IPS DF 6.9 (cell line): Measurements from ENCODE around the gene SHISA4.
"Not testable (repeated sequence)": the region's sequence is repeated elsewhere in the genome, so short reads cannot be mapped to it uniquely, and the experiment has no call there.

Experiments
- DNase-seq: peaks from one replicate; pipeline ENCODE4 v3.0.0-alpha.2; 2013; ENCODE audit warnings: low read depth, low spot score
- H3K27ac ChIP-seq: one replicate; pipeline ENCODE4 v1.5.1; 2013; ENCODE audit warnings: low read length, control low read depth
- H3K27me3 ChIP-seq: 2 replicates; pipeline ENCODE4 v1.6.1; 2013; ENCODE audit warnings: mild to moderate bottlenecking, low read length; ENCODE audit not compliant: control insufficient read depth, insufficient read depth
- H3K36me3 ChIP-seq: 2 replicates; pipeline ENCODE4 v1.6.1; 2013; ENCODE audit warnings: low read length; ENCODE audit not compliant: control insufficient read depth, insufficient read depth
- H3K4me1 ChIP-seq: 2 replicates; pipeline ENCODE4 v1.6.1; 2013; ENCODE audit warnings: low read length; ENCODE audit not compliant: control insufficient read depth, insufficient read depth
- H3K4me3 ChIP-seq: 2 replicates; pipeline ENCODE4 v1.5.1; 2013; ENCODE audit warnings: mild to moderate bottlenecking, low read length
- H3K9me3 ChIP-seq: 2 replicates; pipeline ENCODE4 v1.6.1; 2013; ENCODE audit warnings: low read length, inconsistent platforms; ENCODE audit not compliant: control insufficient read depth, insufficient read depth
- WGBS: extraction: QIAGEN DNeasy Blood & Tissue Kit; methylation state at CpG from one replicate; pipeline ENCODE4 v1.1.7; 2013; ENCODE audit warnings: mixed read lengths, missing lambda C conversion rate; ENCODE audit not compliant: insufficient read length, insufficient coverage; 5-methylcytosine and 5-hydroxymethylcytosine counted together

SHISA4 gene

DNA sequence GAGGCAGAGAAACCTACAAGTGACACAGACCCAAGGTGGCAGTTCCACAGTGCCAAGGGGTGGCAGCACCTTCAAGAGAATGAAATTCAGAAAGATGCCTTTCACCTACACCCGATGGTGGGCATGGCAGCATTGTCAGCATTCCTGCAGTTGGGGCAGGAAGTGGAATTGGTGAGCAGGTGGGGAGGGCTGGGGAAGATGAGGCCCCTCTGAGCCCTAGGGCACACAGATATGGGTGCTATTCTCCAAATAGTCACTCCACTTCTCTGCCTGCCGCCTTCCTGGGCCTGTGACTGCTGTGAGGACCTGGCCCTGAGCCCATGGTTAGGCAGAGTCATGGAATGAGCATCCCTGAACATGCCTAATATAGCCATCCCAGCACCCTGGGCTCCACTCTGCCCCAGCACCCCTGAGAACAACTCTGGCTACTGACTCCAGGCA, 8.3 kb downstream of the SHISA4 start:
- no CpG with 5 or more reads among the region's 2 CpGs for WGBS
- Histone ChIP-seq H3K27me3 (no peaks in the 10 kb centered on the region), H3K27ac (no peak overlapping the region), H3K4me1 (peaks cover 6% of the 10 kb centered on the region; the same call in 1 of the 2 replicates), H3K9me3 (no peaks in the 10 kb centered on the region), H3K36me3 (no peaks in the 10 kb centered on the region), H3K4me3 (no peak overlapping the region)
- no peak for DNase-seq

DNA sequence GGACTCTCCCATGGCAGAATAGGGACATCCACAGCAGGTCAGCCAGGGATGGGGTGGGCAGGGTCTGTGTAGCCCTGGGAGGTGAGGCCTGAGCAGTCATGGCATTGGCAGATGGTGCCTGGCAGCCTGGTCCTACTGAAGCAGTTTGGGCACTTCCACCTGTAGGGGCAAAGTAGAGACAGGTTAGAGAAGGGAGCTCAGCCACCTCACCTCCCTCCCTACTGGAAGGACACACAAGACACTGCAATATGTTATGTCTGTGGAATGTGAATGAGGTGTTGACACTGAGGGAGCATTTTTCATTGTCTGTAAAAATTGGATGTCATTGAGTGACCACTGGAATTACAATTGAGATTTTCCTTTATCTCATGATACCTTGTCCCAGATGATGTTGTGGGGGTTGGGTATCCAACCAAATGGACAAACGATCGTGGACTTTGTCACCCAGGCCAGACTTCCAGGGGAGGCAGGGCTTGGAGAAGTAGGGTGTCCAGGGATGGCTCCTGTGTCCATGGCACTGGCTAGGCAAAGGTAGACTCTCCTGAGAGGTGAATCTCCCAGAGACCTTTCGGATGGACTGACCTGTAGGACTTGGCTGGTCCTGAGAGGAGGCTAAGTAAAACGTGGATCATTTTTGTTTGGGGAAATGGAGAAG, 9.7 kb downstream of the SHISA4 start:
- DNase-seq, result no peak
- H3K9me3 ChIP-seq, result no peaks in the 10 kb centered on the region
- peaks cover 6% of the 10 kb centered on the region; the same call in 1 of the 2 replicates for H3K4me1 ChIP-seq
- H3K27ac ChIP-seq, result no peak overlapping the region
- H3K36me3 ChIP-seq, result no peaks in the 10 kb centered on the region
- no peak overlapping the region for H3K4me3 ChIP-seq
- WGBS, result no CpG with 5 or more reads among the region's 4 CpGs
- no peaks in the 10 kb centered on the region for H3K27me3 ChIP-seq

DNA sequence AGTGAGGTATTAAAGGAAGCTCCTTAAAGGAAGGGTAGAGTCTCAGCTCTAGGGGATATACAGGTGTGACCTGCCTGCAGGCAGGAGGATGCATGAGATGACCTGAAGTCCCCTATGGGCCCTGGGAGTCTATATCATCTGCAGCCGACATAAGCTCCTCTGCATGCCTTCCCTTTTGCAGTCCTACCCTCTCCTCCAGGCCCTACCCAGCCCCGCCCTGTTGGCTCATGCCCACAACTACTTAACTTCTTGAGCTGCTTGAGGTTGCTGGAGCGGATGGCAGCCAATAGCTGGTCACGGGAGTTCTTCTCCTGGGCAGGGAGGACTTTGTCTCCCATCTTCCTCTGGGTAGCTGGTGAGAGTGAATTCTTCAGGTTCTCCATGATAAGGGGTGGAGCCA, 10.3 kb downstream of the SHISA4 start:
- WGBS, result no CpG with 5 or more reads among the region's 4 CpGs
- peaks cover 6% of the 10 kb centered on the region; the same call in 1 of the 2 replicates for H3K4me1 ChIP-seq
- no peaks in the 10 kb centered on the region for H3K36me3 ChIP-seq
- no peak overlapping the region for H3K4me3 ChIP-seq
- no peaks in the 10 kb centered on the region for H3K27me3 ChIP-seq
- no peak overlapping the region for H3K27ac ChIP-seq
- no peaks in the 10 kb centered on the region for H3K9me3 ChIP-seq
- no peak for DNase-seq

GRCh38 chr1:201899683-201900429, 11.2 kb downstream of the SHISA4 start:
- peaks cover 3% of the 10 kb centered on the region; the same call in 1 of the 2 replicates for H3K4me1 ChIP-seq
- WGBS, result no CpG with 5 or more reads among the region's 20 CpGs

DNA sequence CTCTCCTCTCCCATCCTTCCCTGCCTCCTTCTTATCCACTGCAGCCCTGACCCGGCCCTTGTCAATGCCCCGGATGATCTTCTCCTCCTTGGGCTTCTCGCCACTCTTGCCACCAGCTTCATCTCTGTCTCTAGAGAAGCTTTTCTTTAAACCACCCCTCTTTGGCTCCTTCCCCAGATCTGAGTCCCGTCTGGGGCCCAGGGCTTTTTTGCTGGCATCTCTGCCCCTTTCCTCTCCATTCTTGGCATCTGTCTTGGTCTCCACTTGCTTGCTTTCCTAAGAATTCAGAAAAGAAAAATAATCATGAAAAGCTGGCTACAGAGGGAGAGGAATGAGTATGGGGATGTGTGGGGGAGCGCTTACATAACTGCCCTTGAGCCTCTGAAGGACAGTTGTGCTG, 11.8 kb downstream of the SHISA4 start:
- WGBS, result no CpG with 5 or more reads among the region's 5 CpGs
- Histone ChIP-seq H3K27ac (no peak overlapping the region), H3K4me3 (no peak overlapping the region), H3K27me3 (no peaks in the 10 kb centered on the region), H3K9me3 (no peaks in the 10 kb centered on the region), H3K36me3 (no peaks in the 10 kb centered on the region), H3K4me1 (no peaks in the 10 kb centered on the region)
- DNase-seq, result no peak

More at GRCh38 chr1:201899683-201900429, 11.2 kb downstream of the SHISA4 start:
- Histone ChIP-seq H3K27me3 (no peaks in the 10 kb centered on the region), H3K27ac (no peak overlapping the region), H3K36me3 (no peaks in the 10 kb centered on the region), H3K4me3 (no peak overlapping the region), H3K9me3 (no peaks in the 10 kb centered on the region)
- no peak for DNase-seq

DNA sequence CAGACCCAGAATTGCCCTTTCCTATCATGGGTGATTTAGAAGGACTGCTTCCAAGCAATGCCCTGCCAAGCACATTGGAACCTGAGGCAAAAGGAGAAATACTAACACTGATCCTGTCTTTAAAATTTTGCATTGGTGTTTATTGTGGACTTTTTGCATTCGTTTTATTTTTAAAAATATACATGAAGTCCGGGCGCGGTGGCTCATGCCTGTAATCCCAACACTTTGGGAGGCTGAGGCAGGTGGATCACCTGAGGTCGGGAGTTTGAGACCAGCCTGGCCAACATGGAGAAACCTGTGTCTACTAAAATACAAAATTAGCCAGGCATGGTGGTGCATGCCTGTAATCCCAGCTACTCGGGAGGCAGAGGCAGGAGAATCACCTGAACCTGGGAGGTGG, 12.3 kb downstream of the SHISA4 start:
- WGBS, result no CpG with 5 or more reads among the region's 6 CpGs
- DNase-seq, H3K4me3 ChIP-seq, H3K27ac ChIP-seq, H3K27me3 ChIP-seq, H3K9me3 ChIP-seq, H3K4me1 ChIP-seq, H3K36me3 ChIP-seq: not testable (repeated sequence)

DNA sequence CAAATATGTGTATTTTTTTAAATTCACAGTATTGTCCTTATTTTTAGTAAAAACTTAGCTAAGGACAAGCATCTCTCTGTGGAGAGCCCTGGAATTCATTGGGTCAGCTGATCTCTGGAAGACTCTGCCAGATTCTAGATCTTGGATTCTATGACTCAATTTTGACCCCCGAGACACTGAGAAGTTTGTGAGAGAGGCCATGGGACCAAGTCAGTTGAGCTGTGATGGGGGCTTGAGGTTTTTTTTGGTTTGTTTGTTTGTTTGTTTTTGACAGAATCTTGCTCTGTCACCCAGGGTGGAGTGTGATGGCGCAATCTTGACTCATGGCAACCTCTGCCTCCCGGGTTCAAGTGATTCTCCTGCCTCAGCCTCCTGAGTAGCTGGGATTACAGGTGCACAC, 13.5 kb downstream of the SHISA4 start:
- H3K27me3 ChIP-seq, result no peaks in the 10 kb centered on the region
- H3K9me3 ChIP-seq, result no peaks in the 10 kb centered on the region
- H3K27ac ChIP-seq, result no peak overlapping the region
- H3K4me3 ChIP-seq, result no peak overlapping the region
- WGBS, result no CpG with 5 or more reads among the region's 3 CpGs
- DNase-seq, result no peak
- H3K36me3 ChIP-seq, result no peaks in the 10 kb centered on the region
- no peaks in the 10 kb centered on the region for H3K4me1 ChIP-seq

DNA sequence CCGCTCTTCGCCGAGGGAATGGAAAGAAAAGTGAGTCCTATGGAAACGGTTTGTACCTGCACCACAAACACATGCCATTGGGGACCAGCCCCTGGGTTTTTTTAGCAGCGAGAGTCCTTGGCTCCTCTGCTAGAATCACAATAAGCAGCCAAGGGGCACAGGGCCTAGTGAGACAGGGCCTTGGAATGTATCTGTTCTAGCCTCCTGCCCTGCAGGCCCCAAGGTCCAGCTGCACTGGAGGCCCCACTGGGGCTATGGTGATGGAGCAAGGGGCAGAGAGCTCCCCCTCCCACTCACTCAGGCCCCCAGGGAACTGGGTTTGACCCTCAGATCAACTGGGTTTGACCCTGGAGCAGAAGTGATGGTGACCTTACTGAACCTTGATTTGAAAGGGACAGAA, 14.4 kb downstream of the SHISA4 start:
- H3K4me3 ChIP-seq, result no peak overlapping the region
- DNase-seq, result no peak
- no peaks in the 10 kb centered on the region for H3K4me1 ChIP-seq
- no peaks in the 10 kb centered on the region for H3K27me3 ChIP-seq
- no peaks in the 10 kb centered on the region for H3K36me3 ChIP-seq
- H3K27ac ChIP-seq, result no peak overlapping the region
- no peaks in the 10 kb centered on the region for H3K9me3 ChIP-seq
- WGBS, result no CpG with 5 or more reads among the region's 5 CpGs

- Histone ChIP-seq H3K27ac (no peak overlapping the region), H3K36me3 (no peaks in the 10 kb centered on the region), H3K4me3 (no peak overlapping the region), H3K27me3 (no peaks in the 10 kb centered on the region), H3K4me1 (no peaks in the 10 kb centered on the region), H3K9me3 (no peaks in the 10 kb centered on the region)
- WGBS, result no CpG with 5 or more reads among the region's 6 CpGs
- no peak for DNase-seq
Measured at GRCh38 chr1:201904579-201904978, 15.9 kb downstream of the SHISA4 start.

DNA sequence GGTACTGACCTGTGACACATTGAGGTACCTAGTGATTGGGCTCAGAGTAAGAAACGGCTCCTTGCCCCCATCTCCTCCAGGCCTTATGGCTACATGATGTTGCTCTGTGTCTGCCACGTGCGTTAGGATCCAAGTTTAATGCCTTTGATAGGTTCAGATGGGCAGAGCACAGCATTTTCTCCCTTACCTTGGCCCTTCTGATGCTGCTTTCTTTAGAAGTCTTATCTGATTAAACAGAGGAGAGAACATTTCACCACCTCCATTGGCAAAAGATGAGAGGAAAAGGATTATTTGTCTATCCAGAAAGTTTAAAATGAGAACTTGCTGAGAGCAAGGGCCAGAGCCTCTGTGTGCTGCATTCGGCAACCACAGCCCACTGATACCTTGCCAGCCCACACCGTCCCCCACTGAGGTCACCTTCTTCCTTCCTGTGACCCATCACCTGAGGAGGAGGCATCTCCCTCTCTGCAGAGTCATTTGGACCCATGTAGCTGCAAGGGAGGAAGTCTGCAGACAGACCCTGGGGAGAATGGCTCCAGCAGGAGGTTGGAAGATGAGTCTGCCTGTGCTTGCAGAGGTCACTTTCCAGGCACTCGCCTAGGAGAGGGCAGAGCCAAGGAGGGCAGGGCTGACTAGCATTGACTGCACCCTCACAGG, 16.7 kb downstream of the SHISA4 start:
- no peak overlapping the region for H3K4me3 ChIP-seq
- H3K27me3 ChIP-seq, result no peaks in the 10 kb centered on the region
- no peaks in the 10 kb centered on the region for H3K4me1 ChIP-seq
- DNase-seq, result no peak
- WGBS, result no CpG with 5 or more reads among the region's 6 CpGs
- no peaks in the 10 kb centered on the region for H3K36me3 ChIP-seq
- no peaks in the 10 kb centered on the region for H3K9me3 ChIP-seq
- H3K27ac ChIP-seq, result no peak overlapping the region
